Vagina (tissue), 2 donors: ENCODE data around the gene PSME1.
A peak's percentile ranks its signal among the peaks of the same experiment; 100 is the strongest.

Experiments
- CTCF ChIP-seq, 3 experiments: fragments of 450-650 bp in 2 of 3; fragments of 200-600 bp in 1 of 3; sonication (generic) in 1 of 3; IDR thresholded peaks; one replicate each; pipeline ENCODE4 v1.5.1; 2017 to 2019; ENCODE audit warnings: antibody characterized with exemption in 3 of 3, mild to moderate bottlenecking in 2 of 3, moderate library complexity in 2 of 3
- POLR2A ChIP-seq, 2 donors: fragments of 450-650 bp; IDR thresholded peaks; one replicate each; pipeline ENCODE4 v1.6.1; 2017; ENCODE audit warnings: antibody characterized with exemption in 2 of 2, mild to moderate bottlenecking in 2 of 2, moderate library complexity in 2 of 2
- POLR2AphosphoS5 ChIP-seq, 2 donors: sonication (generic); formaldehyde crosslinking; IDR thresholded peaks; one replicate each; pipeline ENCODE4 v1.9.0; 2017; ENCODE audit warnings: antibody characterized with exemption in 2 of 2, mild to moderate bottlenecking in 2 of 2, low read depth in 1 of 2; ENCODE audit not compliant: insufficient read depth in 1 of 2

- TF ChIP-seq CTCF (IDR thresholded peaks at IDR 0.05): peak in 1 of 3 experiments; percentile 52
- peak in 1 of 2 donors; percentile 73 for TF ChIP-seq POLR2A (IDR thresholded peaks at IDR 0.05)
- TF ChIP-seq POLR2AphosphoS5 (IDR thresholded peaks at IDR 0.05; ENCODE audit: insufficient read depth in 1 of 2, low read depth in 1 of 2): peak; percentile 94 to 96
Observed at GRCh38 chr14:24141097-24141880, 5.3 kb downstream of the PSME1 start, which contains the start of gene EMC9.
